Testis (tissue), 3 donors: ENCODE data around the gene HGFAC. TPM values are rescaled to one million over a fixed set of nuclear protein-coding genes. Genes with fewer than 3 reads are reported as not detected.

Experiments used
- DNase-seq: peaks from one replicate; pipeline ENCODE4 v3.0.0-alpha.2; 2019
- H3K27ac ChIP-seq, 2 donors: fragments of 200-600 bp; sonication (generic); one replicate each; pipeline ENCODE4 v1.5.1; 2019
- H3K27me3 ChIP-seq: fragments of 200-600 bp; sonication (generic); one replicate; pipeline ENCODE4 v1.5.1; 2019
- H3K36me3 ChIP-seq: fragments of 200-600 bp; sonication (generic); one replicate; pipeline ENCODE4 v1.5.1; 2017; ENCODE audit warnings: low read depth; ENCODE audit errors: missing control alignments
- H3K4me1 ChIP-seq: fragments of 200-600 bp; sonication (generic); one replicate; pipeline ENCODE4 v1.5.1; 2019
- H3K4me3 ChIP-seq, 2 donors: fragments of 200-600 bp; sonication (generic); one replicate each; pipeline ENCODE4 v1.5.1; 2017 to 2019
- H3K9me3 ChIP-seq: fragments of 200-600 bp; sonication (generic); one replicate; pipeline ENCODE4 v1.5.1; 2017
- POLR2A ChIP-seq: fragments of 450-650 bp; IDR thresholded peaks from one replicate; pipeline ENCODE4 v1.6.1; 2017; ENCODE audit warnings: antibody characterized with exemption, mild to moderate bottlenecking, moderate library complexity
- WGBS, 2 donors: methylation state at CpG; one replicate each; pipeline ENCODE4 v1.1.5; 2018; 5-methylcytosine and 5-hydroxymethylcytosine counted together
- intact Hi-C: fragments of 100-400 bp; cut with DNase I; formaldehyde crosslinking; loops from one replicate; pipeline ENCODE4 v1.15.1; 2023; ENCODE audit warnings: low total_unique reads
- polyA plus RNA-seq: library from polyadenylated mRNA; stranded (reverse); fragments of 350-450 nt; fragmentation: Illumina TruSeq; extraction: RNeasy Lipid Tissue Mini Kit (QIAGEN cat#74804); gene quantifications from one replicate; pipeline ENCODE4 v1.2.3, GENCODE V29; 2014; ENCODE audit warnings: low read depth, low replicate concordance; ENCODE audit not compliant: insufficient read depth
- total RNA-seq, 2 donors: library from RNA; depleted of rRNA; stranded (reverse); fragments of >200 nt; gene quantifications; one replicate each; pipeline ENCODE4 v1.2.3, GENCODE V29; 2016
- TF ChIP-seq, protein P1 (sequence below), 3 experiments: fragments of 450-650 bp in 2 of 3; fragments of 200-600 bp in 1 of 3; sonication (generic) in 1 of 3; IDR thresholded peaks; one replicate each; pipeline ENCODE4 v1.5.1; 2016 to 2019; ENCODE audit warnings: antibody characterized with exemption in 3 of 3, mild to moderate bottlenecking in 2 of 3, moderate library complexity in 1 of 3

HGFAC gene
- total and polyA plus RNA-seq, 3 donors from 2014 or later = 15.5 to 72.3 (median 16.8) TPM

DNA sequence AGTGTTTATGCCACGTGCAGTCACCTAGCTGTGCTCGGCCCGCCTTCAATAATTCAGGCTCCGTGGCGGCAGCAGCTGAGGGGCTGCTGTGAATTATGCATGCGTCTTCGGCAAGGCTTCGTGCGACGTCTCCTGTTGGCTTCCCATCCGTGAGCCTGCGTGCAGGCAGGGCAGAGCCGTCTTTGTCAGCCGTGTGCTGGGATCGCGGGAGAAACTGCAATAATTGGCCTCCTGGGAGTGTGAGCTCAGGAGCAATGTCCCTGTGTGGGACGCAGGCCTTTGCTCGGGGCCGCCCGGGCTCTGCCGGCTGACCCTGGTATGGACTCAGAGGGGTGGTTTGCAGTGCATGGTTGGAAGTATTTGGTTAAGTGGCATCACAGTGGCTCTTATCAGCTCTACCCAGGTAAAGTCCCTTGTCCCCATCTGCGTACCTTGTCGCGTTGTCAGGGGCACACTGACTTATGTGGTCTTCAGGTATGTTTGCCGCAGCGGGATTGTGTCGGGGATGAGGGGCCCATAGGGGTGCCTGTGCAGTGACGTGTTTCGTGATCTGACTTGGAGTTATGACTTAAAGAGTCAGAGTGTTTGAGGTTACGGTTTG, 34.5 kb upstream of the HGFAC start:
- Histone ChIP-seq H3K4me1 (peaks cover 5% of the 10 kb centered on the region), H3K27me3 (no peaks in the 10 kb centered on the region), H3K9me3 (no peaks in the 10 kb centered on the region), H3K36me3 (no peaks in the 10 kb centered on the region), H3K4me3 (no peak overlapping the region), H3K27ac (no peak overlapping the region)
- TF ChIP-seq POLR2A = no peak
- TF ChIP-seq, protein P1, sequence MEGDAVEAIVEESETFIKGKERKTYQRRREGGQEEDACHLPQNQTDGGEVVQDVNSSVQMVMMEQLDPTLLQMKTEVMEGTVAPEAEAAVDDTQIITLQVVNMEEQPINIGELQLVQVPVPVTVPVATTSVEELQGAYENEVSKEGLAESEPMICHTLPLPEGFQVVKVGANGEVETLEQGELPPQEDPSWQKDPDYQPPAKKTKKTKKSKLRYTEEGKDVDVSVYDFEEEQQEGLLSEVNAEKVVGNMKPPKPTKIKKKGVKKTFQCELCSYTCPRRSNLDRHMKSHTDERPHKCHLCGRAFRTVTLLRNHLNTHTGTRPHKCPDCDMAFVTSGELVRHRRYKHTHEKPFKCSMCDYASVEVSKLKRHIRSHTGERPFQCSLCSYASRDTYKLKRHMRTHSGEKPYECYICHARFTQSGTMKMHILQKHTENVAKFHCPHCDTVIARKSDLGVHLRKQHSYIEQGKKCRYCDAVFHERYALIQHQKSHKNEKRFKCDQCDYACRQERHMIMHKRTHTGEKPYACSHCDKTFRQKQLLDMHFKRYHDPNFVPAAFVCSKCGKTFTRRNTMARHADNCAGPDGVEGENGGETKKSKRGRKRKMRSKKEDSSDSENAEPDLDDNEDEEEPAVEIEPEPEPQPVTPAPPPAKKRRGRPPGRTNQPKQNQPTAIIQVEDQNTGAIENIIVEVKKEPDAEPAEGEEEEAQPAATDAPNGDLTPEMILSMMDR (IDR thresholded peaks at IDR 0.05) = no peak
- intact Hi-C loops = no loop called here
- WGBS, 2 donors = 75 to 89% methylated on average over 23 to 30 of the region's 30 CpGs
- DNase-seq = no peak

DNA sequence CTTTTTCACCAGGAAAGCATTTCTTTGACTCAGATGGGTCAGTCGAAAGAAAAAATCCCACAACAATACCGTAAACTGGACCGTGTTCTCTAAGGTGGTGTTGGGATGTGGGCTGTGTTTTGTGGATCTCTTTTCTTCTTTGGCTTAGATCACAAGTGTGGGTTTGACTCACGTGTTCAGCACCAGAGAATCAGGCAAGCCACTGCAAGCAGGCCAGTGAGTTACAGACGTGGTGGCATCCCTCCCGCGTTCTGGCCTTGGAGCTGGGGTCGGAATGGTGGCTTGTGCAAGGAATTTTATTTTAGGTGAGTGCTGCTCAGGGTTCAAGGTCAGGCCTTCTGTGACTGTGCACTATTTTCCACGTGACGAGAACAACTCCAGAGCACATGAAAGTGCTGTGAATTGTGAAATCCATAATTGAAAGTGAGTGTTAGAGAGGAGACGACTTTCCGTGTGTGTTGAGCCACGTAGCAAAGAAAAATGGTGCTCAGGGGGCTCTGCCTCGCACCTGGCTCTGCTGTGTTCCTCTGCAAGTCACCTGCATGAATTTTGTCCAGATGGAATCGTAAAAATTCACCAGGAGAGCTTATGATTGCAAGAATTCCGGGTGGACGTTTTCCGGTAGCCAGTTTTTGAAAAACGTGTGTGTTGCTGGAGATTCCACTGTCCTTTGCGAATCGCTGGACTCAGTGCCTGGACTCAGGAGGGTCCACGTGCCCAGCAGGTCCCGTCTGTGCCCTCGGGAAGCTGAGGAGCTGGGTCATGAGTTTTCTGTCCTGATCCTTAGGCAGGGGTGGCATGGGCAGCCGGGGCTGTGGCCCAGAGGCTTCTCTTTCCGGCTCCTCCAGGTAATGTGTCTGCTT, 33.6 kb upstream of the HGFAC start:
- intact Hi-C loops = no loop called here
- TF ChIP-seq, protein P1 (IDR thresholded peaks at IDR 0.05) = no peak
- TF ChIP-seq POLR2A = no peak
- Histone ChIP-seq H3K36me3 (no peaks in the 10 kb centered on the region), H3K4me1 (peaks cover 10% of the 10 kb centered on the region), H3K27ac (no peak overlapping the region), H3K4me3 (no peak overlapping the region), H3K9me3 (no peaks in the 10 kb centered on the region), H3K27me3 (no peaks in the 10 kb centered on the region)
- WGBS, 2 donors = 61 to 63% methylated on average over 24 to 26 of the region's 26 CpGs
- DNase-seq = peak; percentile 54

DNA sequence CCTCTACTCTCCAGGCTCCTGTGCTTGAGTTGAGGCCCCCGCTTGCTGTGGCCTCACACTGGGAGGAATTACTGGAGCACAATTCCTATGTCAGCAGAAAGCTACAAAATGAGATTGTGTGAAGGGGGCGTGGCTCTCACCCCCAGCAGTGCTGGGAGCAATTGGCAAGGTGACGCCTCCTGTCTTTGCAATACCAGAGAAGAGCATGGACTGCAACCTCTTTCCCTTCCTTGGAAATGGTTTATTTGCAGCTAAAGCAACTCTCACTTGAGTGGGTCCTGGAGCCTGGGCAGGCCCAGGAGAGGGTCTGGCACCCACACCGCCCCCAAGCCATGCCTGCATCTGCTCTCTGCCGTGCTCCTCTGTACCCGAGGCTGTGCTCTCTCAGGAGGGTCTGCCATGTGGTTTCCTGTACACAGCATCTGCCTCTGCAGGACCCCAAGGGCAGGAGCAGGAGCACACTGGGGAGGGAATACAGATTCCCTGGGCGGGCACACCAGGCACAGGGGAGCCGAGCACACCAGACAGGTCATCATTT, 32.9 kb upstream of the HGFAC start:
- TF ChIP-seq, protein P1 (IDR thresholded peaks at IDR 0.05) = no peak
- Histone ChIP-seq H3K36me3 (no peaks in the 10 kb centered on the region), H3K27me3 (no peaks in the 10 kb centered on the region), H3K27ac (no peak overlapping the region), H3K4me3 (no peak overlapping the region), H3K4me1 (peaks cover 10% of the 10 kb centered on the region), H3K9me3 (no peaks in the 10 kb centered on the region)
- intact Hi-C loops = no loop called here
- no peak for DNase-seq
- 94 to 100% methylated on average over 5 to 8 of the region's 8 CpGs for WGBS, 2 donors

DNA sequence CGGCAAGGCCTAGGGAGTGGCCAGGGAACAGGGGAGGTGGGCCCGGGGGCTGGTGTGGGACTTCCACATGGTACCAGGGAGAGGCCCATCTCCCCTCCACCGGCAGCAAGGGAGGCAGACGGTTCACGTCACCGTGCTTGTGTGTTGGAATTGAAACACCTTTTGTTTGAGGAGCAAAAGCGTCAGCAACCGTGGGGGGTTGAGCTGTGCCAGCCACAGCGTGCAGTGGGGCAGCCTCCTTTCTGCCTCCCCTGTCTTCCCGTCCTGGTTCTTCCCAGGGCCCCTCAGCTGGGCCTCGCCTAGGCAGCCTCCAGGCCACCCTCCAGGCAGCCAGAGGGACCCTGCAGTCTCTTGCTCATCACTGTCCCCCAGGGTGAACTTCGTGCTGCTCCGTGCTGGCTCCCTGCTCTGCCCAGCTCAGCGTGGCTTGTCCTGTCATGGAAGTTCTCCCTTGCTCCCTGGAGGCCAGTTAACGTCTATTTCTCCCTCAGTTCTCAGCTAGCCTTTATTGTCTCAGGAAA, 32.1 kb upstream of the HGFAC start:
- no peaks in the 10 kb centered on the region for H3K9me3 ChIP-seq
- no peak for DNase-seq
- TF ChIP-seq, protein P1 (IDR thresholded peaks at IDR 0.05) = no peak
- no peak for TF ChIP-seq POLR2A
- H3K27me3 ChIP-seq = no peaks in the 10 kb centered on the region
- intact Hi-C loops = no loop called here
- WGBS, 2 donors = 78 to 90% methylated on average over 14 to 15 of the region's 15 CpGs
- peaks cover 10% of the 10 kb centered on the region for H3K4me1 ChIP-seq
- no peak overlapping the region for H3K4me3 ChIP-seq
- H3K36me3 ChIP-seq = no peaks in the 10 kb centered on the region
- no peak overlapping the region for H3K27ac ChIP-seq
